SK-N-SH treated with all-trans-retinoic acid at 6 μM for 48 hours (cell line): Measurements from ENCODE around the gene FGF11.

Experiments
- ATAC-seq: fragments of 200-7000 bp; cut with Tn5 transposase; 3 replicates; pipeline ENCODE4 v1.9.1; 2020; ENCODE audit warnings: mild to moderate bottlenecking, moderate library complexity
- ARNTL ChIP-seq: fragments of 450-650 bp; formaldehyde crosslinking; IDR thresholded peaks from 2 replicates; pipeline ENCODE4 v1.5.0; 2020; ENCODE audit warnings: low read depth, mild to moderate bottlenecking, moderate library complexity, borderline replicate concordance
- BACH2 ChIP-seq: fragments of 250-450 bp; sonication (Bioruptor Pico); IDR thresholded peaks from 2 replicates; pipeline ENCODE4 v1.9.0; 2021; ENCODE audit warnings: mild to moderate bottlenecking, borderline replicate concordance
- CSDC2 ChIP-seq: fragments of 250-450 bp; sonication (Bioruptor Pico); IDR thresholded peaks from 2 replicates; pipeline ENCODE4 v1.5.0; 2020; ENCODE audit warnings: mild to moderate bottlenecking, moderate library complexity
- ESRRG ChIP-seq: fragments of 250-450 bp; sonication (Bioruptor Pico); IDR thresholded peaks from 2 replicates; pipeline ENCODE4 v1.6.1; 2021; ENCODE audit warnings: mild to moderate bottlenecking
- GLIS3 ChIP-seq: fragments of 250-450 bp; sonication (Bioruptor Pico); IDR thresholded peaks from 2 replicates; pipeline ENCODE4 v1.5.0; 2020; ENCODE audit warnings: mild to moderate bottlenecking, moderate library complexity
- ISL1 ChIP-seq: fragments of 250-450 bp; sonication (Bioruptor Pico); IDR thresholded peaks from 2 replicates; pipeline ENCODE4 v2.1.2; 2022; ENCODE audit warnings: mild to moderate bottlenecking, moderate library complexity
- OSR1 ChIP-seq: fragments of 250-450 bp; sonication (Bioruptor Pico); IDR thresholded peaks from 2 replicates; pipeline ENCODE4 v1.8.0; 2022; ENCODE audit warnings: moderate library complexity, mild to moderate bottlenecking, inconsistent platforms
- PPARA ChIP-seq: fragments of 250-450 bp; sonication (Bioruptor Pico); IDR thresholded peaks from 2 replicates; pipeline ENCODE4 v1.5.0; 2020; ENCODE audit warnings: mild to moderate bottlenecking, borderline replicate concordance
- SNAI2 ChIP-seq: fragments of 250-450 bp; sonication (Bioruptor Pico); IDR thresholded peaks from 2 replicates; pipeline ENCODE4 v1.5.0; 2020; ENCODE audit warnings: mild to moderate bottlenecking, moderate library complexity
- TCF4 ChIP-seq: fragments of 250-450 bp; sonication (Bioruptor Pico); IDR thresholded peaks from 2 replicates; pipeline ENCODE4 v1.8.0; 2021; ENCODE audit warnings: mild to moderate bottlenecking, moderate library complexity, borderline replicate concordance
- TOX ChIP-seq: fragments of 250-450 bp; sonication (Bioruptor Pico); IDR thresholded peaks from 2 replicates; pipeline ENCODE4 v1.8.0; 2021; ENCODE audit warnings: mild to moderate bottlenecking, moderate library complexity, borderline replicate concordance
- TSHZ2 ChIP-seq: fragments of 250-450 bp; sonication (Bioruptor Pico); IDR thresholded peaks from 2 replicates; pipeline ENCODE4 v1.5.0; 2020; ENCODE audit warnings: mild to moderate bottlenecking, moderate library complexity
- ZFP3 ChIP-seq: fragments of 250-450 bp; sonication (Bioruptor Pico); IDR thresholded peaks from 2 replicates; pipeline ENCODE4 v1.5.0; 2020; ENCODE audit warnings: mild to moderate bottlenecking, moderate library complexity
- ZNF565 ChIP-seq: fragments of 450-650 bp; formaldehyde crosslinking; conservative IDR thresholded peaks from 2 replicates; pipeline ENCODE4 v1.5.0; 2020; ENCODE audit warnings: low read depth, mild to moderate bottlenecking, moderate library complexity
- ZNF70 ChIP-seq: fragments of 450-650 bp; formaldehyde crosslinking; IDR thresholded peaks from 2 replicates; pipeline ENCODE4 v1.5.0; 2020; ENCODE audit warnings: mild to moderate bottlenecking, moderate library complexity
- ZNF8 ChIP-seq: fragments of 450-650 bp; formaldehyde crosslinking; IDR thresholded peaks from 2 replicates; pipeline ENCODE4 v1.5.0; 2020; ENCODE audit warnings: mild to moderate bottlenecking, moderate library complexity
- TF ChIP-seq, protein P1 (sequence below): fragments of 250-450 bp; sonication (Bioruptor Pico); IDR thresholded peaks from 2 replicates; pipeline ENCODE4 v1.5.1; 2020; ENCODE audit warnings: low read depth, mild to moderate bottlenecking, moderate library complexity
- TF ChIP-seq, protein P2 (sequence below): fragments of 250-450 bp; sonication (Bioruptor Pico); IDR thresholded peaks from 2 replicates; pipeline ENCODE4 v1.8.0; 2020; ENCODE audit warnings: mild to moderate bottlenecking, moderate library complexity, borderline replicate concordance
- TF ChIP-seq, protein P3 (sequence below): fragments of 250-450 bp; sonication (Bioruptor Pico); IDR thresholded peaks from 2 replicates; pipeline ENCODE4 v1.8.0; 2021; ENCODE audit warnings: low read depth, mild to moderate bottlenecking, moderate library complexity, borderline replicate concordance

Gene FGF11

GRCh38 chr17:7440113-7440833 lies 961 bp downstream of the FGF11 start (continued):
- TF ChIP-seq TSHZ2 (no peak), TCF4 (CRISPR knock-in tag) (no peak)
- TF ChIP-seq, protein P1, sequence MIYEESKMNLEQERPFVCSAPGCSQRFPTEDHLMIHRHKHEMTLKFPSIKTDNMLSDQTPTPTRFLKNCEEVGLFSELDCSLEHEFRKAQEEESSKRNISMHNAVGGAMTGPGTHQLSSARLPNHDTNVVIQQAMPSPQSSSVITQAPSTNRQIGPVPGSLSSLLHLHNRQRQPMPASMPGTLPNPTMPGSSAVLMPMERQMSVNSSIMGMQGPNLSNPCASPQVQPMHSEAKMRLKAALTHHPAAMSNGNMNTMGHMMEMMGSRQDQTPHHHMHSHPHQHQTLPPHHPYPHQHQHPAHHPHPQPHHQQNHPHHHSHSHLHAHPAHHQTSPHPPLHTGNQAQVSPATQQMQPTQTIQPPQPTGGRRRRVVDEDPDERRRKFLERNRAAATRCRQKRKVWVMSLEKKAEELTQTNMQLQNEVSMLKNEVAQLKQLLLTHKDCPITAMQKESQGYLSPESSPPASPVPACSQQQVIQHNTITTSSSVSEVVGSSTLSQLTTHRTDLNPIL = no peak

DNA sequence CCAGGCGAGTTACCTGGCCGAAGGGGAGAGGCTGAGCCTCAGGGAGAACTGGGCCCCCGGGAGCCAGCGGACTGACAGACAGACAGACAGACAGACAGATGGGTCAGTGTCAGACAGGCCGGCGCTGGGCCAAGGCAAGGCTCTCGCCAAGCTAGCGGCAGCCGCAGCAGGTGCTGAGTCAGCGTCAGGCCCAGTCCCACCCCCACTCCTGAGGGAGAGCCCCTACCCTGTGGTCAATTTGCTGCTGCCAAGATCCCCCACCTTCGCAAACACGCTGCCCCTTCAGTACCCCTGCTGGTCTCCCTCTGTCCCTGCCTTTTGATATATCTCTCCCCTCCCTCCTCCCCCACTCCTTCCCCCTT lies 1.5 kb downstream of the FGF11 start:
- TF ChIP-seq BACH2 = no peak
- TF ChIP-seq, protein P2, sequence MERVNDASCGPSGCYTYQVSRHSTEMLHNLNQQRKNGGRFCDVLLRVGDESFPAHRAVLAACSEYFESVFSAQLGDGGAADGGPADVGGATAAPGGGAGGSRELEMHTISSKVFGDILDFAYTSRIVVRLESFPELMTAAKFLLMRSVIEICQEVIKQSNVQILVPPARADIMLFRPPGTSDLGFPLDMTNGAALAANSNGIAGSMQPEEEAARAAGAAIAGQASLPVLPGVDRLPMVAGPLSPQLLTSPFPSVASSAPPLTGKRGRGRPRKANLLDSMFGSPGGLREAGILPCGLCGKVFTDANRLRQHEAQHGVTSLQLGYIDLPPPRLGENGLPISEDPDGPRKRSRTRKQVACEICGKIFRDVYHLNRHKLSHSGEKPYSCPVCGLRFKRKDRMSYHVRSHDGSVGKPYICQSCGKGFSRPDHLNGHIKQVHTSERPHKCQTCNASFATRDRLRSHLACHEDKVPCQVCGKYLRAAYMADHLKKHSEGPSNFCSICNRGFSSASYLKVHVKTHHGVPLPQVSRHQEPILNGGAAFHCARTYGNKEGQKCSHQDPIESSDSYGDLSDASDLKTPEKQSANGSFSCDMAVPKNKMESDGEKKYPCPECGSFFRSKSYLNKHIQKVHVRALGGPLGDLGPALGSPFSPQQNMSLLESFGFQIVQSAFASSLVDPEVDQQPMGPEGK = peak; percentile 25; the same call in 1 of the 2 replicates
- peak; percentile 52 for ATAC-seq

GRCh38 chr17:7441266-7441665 lies 2.0 kb downstream of the FGF11 start:
- no peak for ATAC-seq
- TF ChIP-seq, protein P1 = no peak
- TF ChIP-seq ZNF565 (no peak), ARNTL (CRISPR knock-in tag) (no peak), ISL1 (no peak), TOX (CRISPR knock-in tag) (no peak), ESRRG (CRISPR knock-in tag) (no peak), ZNF70 (CRISPR knock-in tag) (no peak), TCF4 (CRISPR knock-in tag) (no peak), OSR1 (no peak), CSDC2 (CRISPR knock-in tag) (no peak)
- TF ChIP-seq, protein P3, sequence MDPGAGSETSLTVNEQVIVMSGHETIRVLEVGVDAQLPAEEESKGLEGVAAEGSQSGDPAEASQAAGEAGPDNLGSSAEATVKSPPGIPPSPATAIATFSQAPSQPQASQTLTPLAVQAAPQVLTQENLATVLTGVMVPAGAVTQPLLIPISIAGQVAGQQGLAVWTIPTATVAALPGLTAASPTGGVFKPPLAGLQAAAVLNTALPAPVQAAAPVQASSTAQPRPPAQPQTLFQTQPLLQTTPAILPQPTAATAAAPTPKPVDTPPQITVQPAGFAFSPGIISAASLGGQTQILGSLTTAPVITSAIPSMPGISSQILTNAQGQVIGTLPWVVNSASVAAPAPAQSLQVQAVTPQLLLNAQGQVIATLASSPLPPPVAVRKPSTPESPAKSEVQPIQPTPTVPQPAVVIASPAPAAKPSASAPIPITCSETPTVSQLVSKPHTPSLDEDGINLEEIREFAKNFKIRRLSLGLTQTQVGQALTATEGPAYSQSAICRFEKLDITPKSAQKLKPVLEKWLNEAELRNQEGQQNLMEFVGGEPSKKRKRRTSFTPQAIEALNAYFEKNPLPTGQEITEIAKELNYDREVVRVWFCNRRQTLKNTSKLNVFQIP = no peak

DNA sequence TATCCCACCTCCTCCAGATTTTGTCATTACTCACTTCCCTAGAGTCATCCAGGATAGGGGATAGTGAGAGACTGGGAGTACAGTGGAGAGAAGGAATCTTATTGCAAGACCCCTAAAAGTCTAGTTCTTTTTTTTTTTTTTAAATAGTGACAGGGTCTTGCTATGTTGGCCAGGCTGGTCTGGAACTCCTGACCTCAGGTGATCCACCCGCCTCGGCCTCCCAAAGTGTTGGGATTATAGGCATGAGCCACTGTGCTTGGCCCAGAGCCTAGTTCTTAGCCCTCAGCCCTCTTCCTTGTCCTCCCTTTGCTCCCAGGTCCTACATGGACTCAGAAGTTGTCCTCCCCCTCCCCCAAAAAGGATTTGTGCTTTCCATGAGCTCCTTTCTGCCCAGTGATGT lies 2.8 kb downstream of the FGF11 start:
- TF ChIP-seq ZFP3 = no peak
- no peak for TF ChIP-seq OSR1
- no peak for TF ChIP-seq CSDC2 (CRISPR knock-in tag)
- no peak for TF ChIP-seq GLIS3 (CRISPR knock-in tag)
- TF ChIP-seq ESRRG (CRISPR knock-in tag) = no peak
- TF ChIP-seq ZNF8 (CRISPR knock-in tag) = no peak
- TF ChIP-seq, protein P3 = no peak
- TF ChIP-seq TSHZ2 = no peak
- no peak for TF ChIP-seq SNAI2 (CRISPR knock-in tag)
- TF ChIP-seq ARNTL (CRISPR knock-in tag) = no peak
- no peak for TF ChIP-seq PPARA
- TF ChIP-seq ZNF565 = no peak
- TF ChIP-seq TOX (CRISPR knock-in tag) = no peak
- TF ChIP-seq BACH2 = no peak
- TF ChIP-seq, protein P1 = no peak
- TF ChIP-seq ISL1 = no peak
- no peak for TF ChIP-seq ZNF70 (CRISPR knock-in tag)
- no peak for ATAC-seq
